Activated CD8-positive, alpha-beta memory T cell treated with anti-CD3 and anti-CD28 coated beads, Interleukin-2, amount 50 U/mL, for 24 hours (primary cell): ENCODE data around the gene PRKAG3.
"Not testable (repeated sequence)": the region's sequence is repeated elsewhere in the genome, so short reads cannot be mapped to it uniquely, and the experiment has no call there.

Experiments used
- DNase-seq: peaks from one replicate; pipeline ENCODE4 v3.0.0-alpha.2; 2020; ENCODE audit errors: extremely low read depth

The PRKAG3 gene

DNA sequence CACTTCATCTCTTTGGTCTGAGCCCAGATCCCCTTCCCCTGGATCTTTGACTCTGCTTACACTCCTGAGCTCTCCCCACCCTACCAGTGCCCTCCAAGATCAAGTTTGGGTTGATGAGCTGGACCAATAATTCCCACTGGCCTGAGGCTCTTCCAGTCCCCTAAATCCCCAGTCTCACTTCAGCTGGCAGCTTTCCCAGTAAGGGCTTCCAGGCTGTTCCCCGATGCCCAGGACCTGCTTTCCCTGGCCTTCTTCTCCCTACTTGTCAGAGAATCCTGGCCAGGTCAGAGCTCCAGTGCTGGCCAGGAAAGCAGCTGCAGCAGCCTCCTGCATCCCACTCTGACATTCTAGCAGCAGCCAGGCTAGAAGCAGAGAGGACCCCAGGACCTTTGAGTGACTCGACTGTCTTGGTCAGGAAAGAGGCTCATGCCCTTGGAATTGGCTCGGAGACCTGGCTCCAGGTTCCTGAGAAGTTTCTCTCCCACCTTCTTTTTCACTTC is 31.5 kb upstream of the PRKAG3 start:
- DNase-seq: no peak

DNA sequence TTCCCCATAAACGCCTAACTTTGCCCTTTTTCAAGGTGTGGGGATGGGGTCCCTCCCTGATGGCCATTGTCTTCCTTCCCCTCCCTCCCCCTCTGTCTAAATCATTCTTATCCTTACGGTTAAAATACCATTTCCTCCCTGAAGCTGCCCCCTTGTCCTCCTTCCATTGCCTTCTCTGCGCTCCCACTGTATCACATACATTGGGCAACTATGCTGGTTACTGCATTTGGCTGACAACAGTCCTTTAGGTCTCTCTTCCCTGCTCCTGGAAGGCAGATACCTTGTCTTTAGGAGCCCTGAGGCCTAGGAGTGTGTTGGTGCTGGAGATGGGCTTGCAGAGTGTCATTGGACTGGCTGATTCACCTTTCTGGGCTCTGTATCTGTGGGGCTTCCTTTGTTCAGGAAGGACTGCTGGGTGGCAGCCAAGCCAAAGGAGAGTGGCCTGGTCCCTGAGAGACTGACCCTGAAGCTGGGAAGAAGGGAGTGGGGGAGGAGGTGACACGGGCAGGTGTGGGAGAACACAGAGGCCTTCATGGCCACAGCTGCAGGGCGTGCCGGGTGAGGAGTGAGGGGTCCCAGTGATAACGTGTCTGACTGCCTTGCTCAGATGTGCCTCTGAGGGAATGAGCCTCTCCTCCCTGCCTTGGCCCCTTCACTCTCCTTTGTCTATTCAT is 30.2 kb upstream of the PRKAG3 start:
- DNase-seq: no peak

- DNase-seq: no peak
Observed at GRCh38 chr2:218860950-218861381, 29.4 kb upstream of the PRKAG3 start.

DNA sequence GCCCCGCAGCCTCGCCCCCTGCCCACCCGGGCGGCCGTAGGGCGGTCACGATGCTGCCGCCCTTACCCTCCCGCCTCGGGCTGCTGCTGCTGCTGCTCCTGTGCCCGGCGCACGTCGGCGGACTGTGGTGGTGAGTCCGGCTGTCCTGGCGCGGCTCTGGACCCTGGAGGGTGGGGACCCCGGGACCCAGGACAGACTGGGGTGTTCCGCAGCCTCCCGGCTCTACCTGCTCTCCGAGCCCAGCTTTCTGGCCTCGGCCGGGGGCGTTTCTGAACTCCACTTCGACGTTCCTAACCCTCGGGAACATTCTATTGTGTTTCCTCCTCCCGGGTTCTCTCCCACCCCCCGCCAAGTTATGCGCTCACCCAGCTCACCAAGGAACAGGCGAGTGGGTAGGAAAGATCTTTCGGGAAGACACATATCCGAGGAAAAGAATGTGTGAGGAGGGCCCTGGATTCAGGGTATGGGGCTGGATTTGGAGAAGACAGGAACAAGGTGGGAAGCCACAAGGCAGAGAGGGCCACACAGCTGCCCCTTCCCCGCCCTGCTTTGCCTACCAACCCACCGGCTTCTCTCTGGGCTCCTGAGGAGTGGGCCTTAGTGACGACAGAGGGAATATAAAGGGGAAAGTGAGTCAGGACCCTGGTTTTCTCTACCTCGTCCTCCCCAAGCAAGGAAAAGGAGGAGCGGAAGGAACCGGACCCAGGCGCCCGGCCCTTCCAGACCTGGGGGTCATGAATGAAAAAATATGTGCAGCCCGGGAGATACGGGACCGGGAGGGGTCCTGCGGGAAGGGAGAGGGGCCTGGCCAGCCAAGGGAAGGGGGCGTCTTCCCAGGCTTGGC is 28.6 kb upstream of the PRKAG3 start:
- no peak for DNase-seq

DNA sequence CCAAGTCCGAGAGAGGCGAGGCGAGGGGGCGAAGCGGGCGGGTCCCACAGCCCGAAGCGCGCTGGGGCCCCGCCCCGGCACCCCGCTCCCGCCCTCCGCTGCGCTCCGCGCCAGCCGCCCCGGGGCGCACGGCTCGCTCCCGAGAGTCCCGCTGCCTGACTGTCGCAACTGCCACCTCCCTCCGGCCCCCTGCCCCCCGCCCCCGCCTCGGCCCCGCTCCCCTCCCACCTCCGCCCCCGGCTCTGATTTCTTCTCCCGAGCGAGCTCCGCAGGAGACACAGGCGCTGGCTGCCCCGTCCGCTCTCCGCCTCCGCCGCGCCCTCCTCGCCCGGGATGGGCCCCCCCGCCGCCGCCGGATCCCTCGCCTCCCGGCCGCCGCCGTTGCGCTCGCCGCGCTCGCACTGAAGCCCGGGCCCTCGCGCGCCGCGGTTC is 28.0 kb upstream of the PRKAG3 start, which contains the start of gene WNT6:
TSS of gene WNT6 (plus strand) at position 250 of the 432 bp plus-strand sequence. CDS start 233 bp downstream, outside the sequence.
- no peak for DNase-seq

DNA sequence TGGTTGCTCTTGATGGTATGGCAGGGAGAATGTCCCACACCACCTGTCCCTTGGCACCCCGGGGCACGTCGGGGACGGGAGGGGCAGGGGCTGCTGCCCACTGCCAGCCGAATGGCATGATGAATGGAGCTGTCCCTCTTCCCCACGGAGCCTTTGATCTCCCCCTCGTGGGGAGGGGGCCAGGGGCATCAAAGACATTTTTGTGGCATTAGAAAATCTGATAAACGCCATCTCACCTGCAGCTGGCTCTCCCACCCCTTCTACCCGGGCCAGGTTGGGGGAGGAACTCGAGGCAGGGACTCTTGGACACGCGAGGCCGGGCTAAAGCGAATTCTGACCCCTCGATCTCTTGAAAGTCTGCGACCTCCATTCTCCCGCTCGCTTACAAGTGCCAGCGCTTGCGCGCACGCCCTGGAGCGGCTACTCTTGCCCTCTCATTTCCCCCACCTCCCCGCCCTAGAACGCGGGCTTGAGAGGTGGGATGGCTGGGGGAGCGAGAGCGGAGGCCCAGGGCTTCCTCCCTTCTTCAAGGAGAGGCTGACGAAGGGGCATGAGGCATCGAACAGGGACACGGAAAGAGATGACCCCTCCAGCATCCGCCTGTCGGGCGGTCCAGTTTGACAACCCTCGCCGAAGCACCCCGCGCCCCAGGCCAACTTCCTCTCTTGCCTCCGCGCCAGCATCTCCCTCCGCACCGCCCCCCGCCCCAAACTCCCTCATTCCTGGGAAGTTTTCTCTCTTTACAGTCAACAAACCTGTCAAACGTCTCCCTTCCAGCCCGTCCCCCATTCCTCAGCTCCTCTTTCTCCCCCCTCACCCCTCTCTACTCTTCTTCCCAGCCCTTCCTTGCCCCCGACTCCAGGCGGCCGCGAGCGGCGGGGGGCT is 27.3 kb upstream of the PRKAG3 start:
- DNase-seq: no peak

- no peak for DNase-seq
Observed at GRCh38 chr2:218858138-218858445, 26.5 kb upstream of the PRKAG3 start.

- no peak for DNase-seq
Observed at GRCh38 chr2:218857371-218858137, 26.0 kb upstream of the PRKAG3 start.

DNA sequence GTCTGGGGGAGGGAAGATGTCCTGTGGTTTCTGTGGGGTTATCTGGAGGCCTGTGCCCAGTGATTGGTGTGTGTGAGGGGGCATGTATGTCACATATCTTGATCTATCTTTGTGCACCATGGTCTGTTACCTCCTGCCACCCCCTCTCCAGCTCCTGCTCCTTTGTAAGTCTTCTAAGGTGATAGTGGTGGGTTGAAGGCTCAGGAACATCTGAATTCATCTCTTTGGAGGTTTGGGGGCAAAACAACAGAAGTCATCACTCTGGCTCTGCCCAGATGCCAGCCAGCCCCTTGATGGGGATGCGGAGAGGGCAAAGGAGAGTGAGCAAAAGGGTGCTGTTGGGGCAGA is 25.3 kb upstream of the PRKAG3 start:
- no peak for DNase-seq

DNA sequence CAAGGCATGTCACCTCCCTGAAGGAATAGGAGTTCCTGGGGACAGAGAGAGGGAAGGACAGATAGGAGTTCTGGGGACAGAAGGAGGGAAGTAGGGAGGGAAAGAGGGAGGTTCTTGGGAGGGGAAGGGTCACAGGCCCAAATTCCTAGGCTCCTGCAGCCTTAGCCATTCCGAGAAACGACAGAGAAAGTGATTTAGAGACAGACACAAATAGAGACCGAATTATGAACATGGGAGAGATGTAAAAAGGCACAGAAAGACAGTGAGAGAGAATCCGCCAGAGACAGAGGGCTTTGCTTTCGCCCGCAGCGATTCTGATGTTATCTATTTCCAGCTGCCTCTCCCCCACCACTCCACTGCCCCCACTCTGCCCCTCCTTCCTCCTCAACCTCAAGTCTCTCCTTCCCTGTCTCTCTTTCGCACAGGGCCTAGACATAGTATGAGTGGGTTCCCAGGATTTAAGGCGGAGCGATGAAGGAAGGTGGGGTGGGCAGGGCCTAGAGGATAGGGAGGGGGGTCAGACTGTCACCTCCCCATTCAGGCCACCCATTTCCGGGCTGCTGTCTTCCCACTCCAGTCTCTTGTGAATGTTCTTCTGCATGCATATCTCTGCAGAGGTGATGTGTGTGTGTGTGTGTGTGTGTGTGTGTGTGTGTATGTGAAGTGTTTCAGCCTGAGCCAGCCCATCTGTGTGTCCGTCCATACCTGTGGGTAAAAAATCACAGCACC is 24.7 kb upstream of the PRKAG3 start:
- DNase-seq: no peak

GRCh38 chr2:218855305-218856166 is 23.9 kb upstream of the PRKAG3 start:
- DNase-seq: no peak

- no peak for DNase-seq
Observed at GRCh38 chr2:218854860-218855259, 23.3 kb upstream of the PRKAG3 start.

DNA sequence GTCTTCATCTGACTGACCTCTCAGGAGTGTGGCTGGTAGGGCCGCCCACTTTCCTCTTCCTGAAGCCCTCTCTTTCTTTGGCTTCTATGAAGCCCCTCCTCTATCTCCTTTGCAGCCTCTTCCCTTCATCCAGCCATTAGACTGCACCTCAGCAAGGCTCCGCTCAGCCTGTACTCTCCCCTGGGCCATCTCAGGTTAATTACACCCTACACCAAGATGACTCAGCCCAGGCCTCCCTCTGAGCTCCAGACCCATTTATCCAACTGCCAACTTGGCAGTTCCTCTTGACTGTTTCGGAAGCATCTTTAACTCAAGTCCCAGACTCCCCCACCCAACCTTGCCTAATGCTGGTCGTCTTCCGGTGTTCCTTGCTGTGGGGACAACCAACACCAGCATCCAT is 22.2 kb upstream of the PRKAG3 start:
- no peak for DNase-seq

DNA sequence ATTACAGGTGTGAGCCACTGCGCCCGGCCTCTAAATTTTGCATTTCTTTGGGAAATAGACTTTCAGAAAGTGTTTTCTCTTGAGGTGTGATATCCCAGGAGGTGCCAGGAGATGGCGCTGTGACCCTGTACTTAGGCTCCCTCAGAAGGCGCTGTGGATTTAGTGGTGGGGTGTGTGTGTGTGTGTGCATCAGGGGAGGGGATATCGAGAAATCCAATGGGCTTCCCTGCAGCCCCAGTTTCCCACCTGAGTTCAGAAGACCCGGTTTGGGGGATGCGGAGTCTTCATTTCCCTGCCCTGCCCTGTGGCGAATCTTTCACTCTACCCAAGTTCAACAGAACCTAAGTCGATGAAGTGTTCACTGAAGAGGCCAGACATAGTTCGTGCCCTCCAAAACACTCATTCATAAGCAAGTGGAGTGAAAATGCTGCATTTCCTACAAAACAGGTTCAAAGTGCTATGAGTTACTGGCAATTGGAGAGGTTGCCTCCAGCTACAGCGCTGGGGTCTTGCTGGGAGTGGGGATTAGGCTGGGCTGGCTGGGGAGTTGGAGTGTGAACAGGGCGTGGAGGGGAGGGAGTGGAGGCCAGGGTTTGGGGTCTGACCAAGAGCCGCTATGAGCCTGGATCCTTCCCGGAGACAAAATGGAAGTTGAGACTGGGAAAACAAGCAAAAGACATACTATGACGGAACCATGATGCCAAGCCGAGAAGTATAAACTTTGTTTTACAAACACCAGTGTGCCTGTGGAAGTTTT is 21.5 kb upstream of the PRKAG3 start:
- DNase-seq: peak; percentile 43

GRCh38 chr2:218851286-218851685 is 19.7 kb upstream of the PRKAG3 start:
- no peak for DNase-seq

DNA sequence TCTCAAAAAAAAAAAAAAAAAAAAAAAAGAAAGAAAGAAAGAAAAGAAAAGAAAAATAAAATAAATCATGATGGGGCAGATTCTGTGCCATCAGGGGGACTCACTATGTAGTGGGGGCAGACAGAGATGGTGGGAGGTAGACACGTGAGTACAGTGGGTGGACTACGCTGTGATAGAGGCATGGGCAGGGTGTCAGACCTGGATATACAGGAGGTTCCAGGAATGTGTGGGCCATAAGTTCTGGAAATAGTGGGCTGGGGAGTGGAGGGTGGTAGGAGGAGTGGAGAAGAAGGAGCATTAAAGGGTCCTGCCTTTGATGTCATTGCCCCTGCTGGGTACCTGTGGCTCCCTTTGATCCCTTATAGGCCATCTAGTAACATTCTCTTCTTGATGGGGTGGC is 19.2 kb upstream of the PRKAG3 start:
- DNase-seq: no peak

- DNase-seq: no peak
Observed at GRCh38 chr2:218849721-218850120, 18.1 kb upstream of the PRKAG3 start.

GRCh38 chr2:218846963-218847362 is 15.4 kb upstream of the PRKAG3 start:
- not testable (repeated sequence) for DNase-seq

- DNase-seq: not testable (repeated sequence)
Observed at GRCh38 chr2:218844334-218844733, 12.7 kb upstream of the PRKAG3 start.
